HepG2 (cell line): ENCODE results near the gene KCNMB2. TPM values are rescaled to one million over a fixed set of nuclear protein-coding genes. Genes with fewer than 3 reads are reported as not detected.

Experiments used
- ATAC-seq: fragments of 200-7000 bp; cut with Tn5 transposase; 3 replicates; pipeline ENCODE4 v1.9.1; 2020; ENCODE audit warnings: mild to moderate bottlenecking, moderate library complexity
- BruUV-seq: library from RNA; stranded (reverse); fragments of 400-500 nt; replicated peaks from 2 replicates; lab custom pipeline; 2021; lab: Mats Ljungman, UMichigan
- CTCF ChIA-PET: fragments of 300-600 bp; formaldehyde crosslinking; extraction: SDS; loops from one replicate; lab custom pipeline; 2021; ENCODE audit warnings: low total read pairs, inconsistent platforms, low intra/inter-chr PET ratio; lab: Yijun Ruan, JAX
- POLR2A ChIA-PET: fragments of 350-600 bp; sonication (Branson Sonifier 250); formaldehyde crosslinking; loops from one replicate; lab custom pipeline; 2020; ENCODE audit warnings: antibody characterized with exemption, inconsistent platforms; lab: Yijun Ruan, JAX
- DNase-seq: peaks from one replicate; pipeline ENCODE4 v3.0.0-alpha.2; 2015; ENCODE audit warnings: low spot score
- FAIRE-seq: peaks from 3 replicates; lab custom pipeline; 2011; peaks lifted over from hg19 to GRCh38; lab: Jason Lieb, UNC
- H2AFZ ChIP-seq: one replicate; pipeline ENCODE4 v1.6.1; 2011; ENCODE audit warnings: low read length, inconsistent platforms
- H3K27ac ChIP-seq: fragments of 300-600 bp; 3 replicates; pipeline ENCODE4 v1.8.0; 2011; ENCODE audit warnings: mixed run types, mild to moderate bottlenecking, mixed read lengths, low read length, inconsistent platforms; ENCODE audit not compliant: insufficient read depth; ENCODE audit errors: extremely low read length
- H3K27me3 ChIP-seq, 2 experiments: fragments of 200-600 bp in 1 of 2; 2 replicates in 1 of 2; 3 replicates in 1 of 2; pipeline versions ENCODE4 v1.6.0 to v1.8.0; 2011; ENCODE audit warnings: low read length in 2 of 2, mild to moderate bottlenecking in 2 of 2, moderate library complexity in 2 of 2, inconsistent platforms in 1 of 2; ENCODE audit not compliant: insufficient read depth in 2 of 2, control insufficient read depth in 1 of 2
- H3K36me3 ChIP-seq, 2 experiments: fragments of 200-600 bp in 1 of 2; replicated peaks in 1 of 2; 2 replicates in 1 of 2; 3 replicates in 1 of 2; pipeline versions ENCODE4 v1.5.1 to v1.8.0; 2011; ENCODE audit warnings: low read length in 2 of 2, inconsistent platforms in 1 of 2; ENCODE audit not compliant: insufficient read depth in 2 of 2, control insufficient read depth in 1 of 2
- H3K4me1 ChIP-seq: 2 replicates; pipeline ENCODE4 v1.5.1; 2012; ENCODE audit warnings: low read length, inconsistent platforms; ENCODE audit not compliant: insufficient read depth
- H3K4me2 ChIP-seq: 2 replicates; pipeline ENCODE4 v1.6.0; 2011; ENCODE audit warnings: low read depth, low read length, inconsistent platforms
- H3K4me3 ChIP-seq, 3 experiments: fragments of 200-600 bp in 1 of 3; sonication (generic), shearing (Covaris generic) in 1 of 3; replicated peaks in 1 of 3; 2 replicates each; pipeline ENCODE4 v1.5.1; 2011 to 2016; ENCODE audit warnings: low read length in 3 of 3, inconsistent platforms in 2 of 3, low read depth in 2 of 3, mild to moderate bottlenecking in 2 of 3, control low read depth in 1 of 3, mixed read lengths in 1 of 3; ENCODE audit not compliant: insufficient read depth in 1 of 3
- H3K79me2 ChIP-seq: one replicate; pipeline ENCODE4 v1.6.1; 2011; ENCODE audit warnings: low read length, inconsistent platforms; ENCODE audit not compliant: insufficient read depth
- H3K9ac ChIP-seq: 2 replicates; pipeline ENCODE4 v1.6.0; 2011; ENCODE audit warnings: mild to moderate bottlenecking, low read depth, low read length, inconsistent platforms; ENCODE audit not compliant: insufficient read depth
- H3K9me3 ChIP-seq: 2 replicates; pipeline ENCODE4 v1.5.1; 2012; ENCODE audit warnings: mild to moderate bottlenecking, low read length
- H4K20me1 ChIP-seq: 2 replicates; pipeline ENCODE4 v1.6.0; 2011; ENCODE audit warnings: inconsistent platforms, mild to moderate bottlenecking, low read length, moderate library complexity; ENCODE audit not compliant: insufficient read depth
- BATF2 ChIP-seq: sonication (generic); formaldehyde crosslinking; IDR thresholded peaks from 2 replicates; pipeline ENCODE4 v1.8.0; 2022; ENCODE audit warnings: mild to moderate bottlenecking, missing genetic modification reagents, moderate library complexity
- CCAR2 ChIP-seq: fragments of 200-400 bp; formaldehyde crosslinking; optimal IDR thresholded peaks from 2 replicates; pipeline ENCODE3; 2018; ENCODE audit warnings: low read depth, mild to moderate bottlenecking, low read length, moderate library complexity
- CSRNP2 ChIP-seq: sonication (generic); formaldehyde crosslinking; conservative IDR thresholded peaks from 2 replicates; pipeline ENCODE4 v1.8.0; 2022; ENCODE audit warnings: low read depth, missing genetic modification reagents
- MAFK ChIP-seq, 2 experiments: IDR thresholded peaks in 1 of 2; conservative IDR thresholded peaks in 1 of 2; 2 replicates each; pipeline ENCODE4 v1.6.1; 2011; ENCODE audit warnings: improper control_type of control experiment in 2 of 2, low read length in 2 of 2
- MBD4 ChIP-seq: IDR thresholded peaks from 2 replicates; pipeline ENCODE4 v1.6.1; 2012; ENCODE audit warnings: low read length, inconsistent platforms, borderline replicate concordance
- MIXL1 ChIP-seq: IDR thresholded peaks from 2 replicates; pipeline ENCODE4 v1.6.1; 2016
- MLXIP ChIP-seq: sonication (generic); formaldehyde crosslinking; IDR thresholded peaks from 2 replicates; pipeline ENCODE4 v1.9.0; 2021; ENCODE audit warnings: missing genetic modification reagents, borderline replicate concordance
- SAP130 ChIP-seq: IDR thresholded peaks from 2 replicates; pipeline ENCODE4 v1.6.1; 2016; ENCODE audit warnings: low read depth
- TOE1 ChIP-seq: sonication (generic); formaldehyde crosslinking; IDR thresholded peaks from 2 replicates; pipeline ENCODE4 v1.4.0; 2020; ENCODE audit warnings: mild to moderate bottlenecking, missing genetic modification reagents
- ZBTB46 ChIP-seq: sonication (generic); formaldehyde crosslinking; IDR thresholded peaks from 2 replicates; pipeline ENCODE4 v1.4.0; 2020; ENCODE audit warnings: mild to moderate bottlenecking, missing genetic modification reagents, borderline replicate concordance
- ZNF180 ChIP-seq: sonication (generic); formaldehyde crosslinking; IDR thresholded peaks from 2 replicates; pipeline ENCODE4 v1.4.0; 2020; ENCODE audit warnings: low read depth, missing genetic modification reagents, borderline replicate concordance
- ZNF350 ChIP-seq: sonication (generic); formaldehyde crosslinking; IDR thresholded peaks from 2 replicates; pipeline ENCODE4 v1.4.0; 2020; ENCODE audit warnings: mild to moderate bottlenecking, low read depth, missing genetic modification reagents, borderline replicate concordance
- ZNF558 ChIP-seq: sonication (generic); formaldehyde crosslinking; IDR thresholded peaks from 2 replicates; pipeline ENCODE4 v1.9.0; 2022; ENCODE audit warnings: mild to moderate bottlenecking, missing genetic modification reagents, borderline replicate concordance
- ZNF597 ChIP-seq: sonication (generic); formaldehyde crosslinking; IDR thresholded peaks from 2 replicates; pipeline ENCODE4 v1.5.0; 2020; ENCODE audit warnings: missing genetic modification reagents
- ZNF614 ChIP-seq: IDR thresholded peaks from 2 replicates; pipeline ENCODE4 v1.6.1; 2018; ENCODE audit warnings: missing biosample characterization, missing genetic modification reagents, inconsistent platforms, borderline replicate concordance
- in situ Hi-C: cut with HindIII; loops from 2 replicates; pipeline ENCODE4 v1.10.0; 2017; ENCODE audit warnings: low pct_unique_long_range_greater_than_20kb; ENCODE audit not compliant: extremely low pct_ligation_motif_present
- intact Hi-C: fragments of 100-400 bp; cut with micrococcal nuclease; formaldehyde crosslinking; loops from one replicate; pipeline ENCODE4 v1.10.0; 2022; ENCODE audit not compliant: unreplicated experiment
- polyA plus RNA-seq, 8 experiments: library from polyadenylated mRNA; depleted of rRNA in 3 of 8; stranded (reverse) in 7 of 8; unstranded in 1 of 8; fragments of >200 nt; fragmentation: Illumina TruSeq in 4 of 8; extraction: Trizol in 4 of 8; gene quantifications; 2 replicates each; pipeline versions ENCODE4 v1.2.1 to v1.2.3, GENCODE V29; 2011 to 2016; ENCODE audit warnings: low read depth in 4 of 8, missing spikeins in 1 of 8, mixed read lengths in 1 of 8; ENCODE audit not compliant: insufficient read depth in 1 of 8
- total RNA-seq, 5 experiments: library from RNA; depleted of rRNA; stranded (reverse); fragments of >200 nt; fragmentation: Illumina TruSeq; extraction: Trizol; gene quantifications; 2 replicates each; pipeline ENCODE4 v1.2.3, GENCODE V29; 2016; ENCODE audit warnings: low read depth in 1 of 5

The KCNMB2 gene
- total and polyA plus RNA-seq, 2 of the 13 experiments (the other 11 are each of a cell fraction or from before 2014, with no cell fraction given), result not detected

- BruUV-seq, result no TSS peak
- no peak overlapping the region for H2AFZ ChIP-seq
- H3K79me2 ChIP-seq, result no peaks in the 10 kb centered on the region
- no peak overlapping the region for H3K4me2 ChIP-seq
- intact Hi-C loops, result no loop called here
- TF ChIP-seq TOE1 (CRISPR knock-in tag) (no peak), ZNF350 (CRISPR knock-in tag) (no peak), ZNF180 (CRISPR knock-in tag) (no peak), CCAR2 (no peak), MAFK (conservative IDR thresholded peaks at IDR 0.05 in 1 of 2, IDR thresholded peaks at IDR 0.05 in 1 of 2; ENCODE audit: low read length in 2 of 2) (no peak), MIXL1 (CRISPR knock-in tag) (no peak), SAP130 (CRISPR knock-in tag) (no peak), MLXIP (no peak), ZNF614 (no peak), BATF2 (no peak), MBD4 (no peak), ZNF558 (no peak), ZNF597 (CRISPR knock-in tag) (no peak), ZBTB46 (CRISPR knock-in tag) (no peak), CSRNP2 (CRISPR knock-in tag) (no peak)
- H3K4me3 ChIP-seq, result no peak overlapping the region
- no peak overlapping the region for H3K27ac ChIP-seq
- no peaks in the 10 kb centered on the region; a peak in 1 of 5 replicates for H3K27me3 ChIP-seq
- no peak for ATAC-seq
- H3K9ac ChIP-seq, result no peak overlapping the region
- ChIA-PET POLR2A (no interaction called here), CTCF (no interaction called here)
- FAIRE-seq, result no peak
- DNase-seq, result no peak
- in situ Hi-C loops, result no loop called here
- peaks cover 5% of the 10 kb centered on the region; the same call in 1 of the 2 replicates for H3K9me3 ChIP-seq
- no peaks in the 10 kb centered on the region for H4K20me1 ChIP-seq
- no peaks in the 10 kb centered on the region for H3K4me1 ChIP-seq
- H3K36me3 ChIP-seq, result no peaks in the 10 kb centered on the region
Observed at GRCh38 chr3:178628037-178628436, 91.8 kb downstream of the KCNMB2 start.
